COR-L47 (cell line): Measurements from ENCODE around the gene FAM168B.
A peak's percentile ranks its signal among the peaks of the same experiment; 100 is the strongest.
"Not testable (repeated sequence)": the region's sequence is repeated elsewhere in the genome, so short reads cannot be mapped to it uniquely, and the experiment has no call there.

Source experiments
- DNase-seq: peaks from one replicate; lab custom pipeline; 2025; lab: John Stamatoyannopoulos, UW

FAM168B gene, protein sequence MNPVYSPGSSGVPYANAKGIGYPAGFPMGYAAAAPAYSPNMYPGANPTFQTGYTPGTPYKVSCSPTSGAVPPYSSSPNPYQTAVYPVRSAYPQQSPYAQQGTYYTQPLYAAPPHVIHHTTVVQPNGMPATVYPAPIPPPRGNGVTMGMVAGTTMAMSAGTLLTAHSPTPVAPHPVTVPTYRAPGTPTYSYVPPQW

DNA sequence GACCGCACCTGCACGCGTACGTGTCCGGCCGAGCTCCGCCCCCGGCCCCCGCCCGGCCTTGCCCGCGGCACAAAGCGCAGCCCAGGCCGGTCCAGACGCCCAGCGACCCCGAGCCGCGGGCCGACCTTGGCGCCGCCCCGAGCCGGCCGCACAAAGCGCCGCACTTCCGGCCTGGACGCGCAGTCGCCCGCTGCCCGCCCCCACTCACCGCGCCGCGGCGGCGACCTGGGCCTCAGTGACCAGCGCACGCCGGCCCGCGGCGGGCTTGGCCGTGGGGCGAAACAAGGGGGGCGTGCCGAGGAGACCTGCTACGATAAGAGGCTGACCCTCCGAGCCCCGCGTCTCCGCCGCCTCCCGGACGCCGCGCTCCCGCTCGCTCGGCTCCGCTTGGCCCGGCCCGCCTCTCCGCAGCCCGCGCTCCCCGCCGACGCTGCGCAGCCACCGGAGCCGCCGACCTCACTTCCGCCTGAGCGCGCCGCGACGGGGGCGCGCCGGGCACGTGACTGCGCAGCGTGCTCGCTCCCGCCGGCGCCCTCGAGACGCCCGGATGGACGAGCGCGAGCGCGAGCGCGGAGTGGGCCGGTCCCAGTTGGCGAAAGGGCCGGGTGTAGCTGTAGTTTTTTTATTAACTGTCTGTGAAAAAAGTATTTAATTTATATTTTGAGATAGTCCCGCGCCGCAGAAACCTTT lies at the start of gene FAM168B:
Gene FAM168B, minus strand, starts transcription at position 455 of the 690 bp plus-strand sequence. CDS start 10,814 bp downstream, outside the sequence.
- DNase-seq = peak; percentile 86

DNA sequence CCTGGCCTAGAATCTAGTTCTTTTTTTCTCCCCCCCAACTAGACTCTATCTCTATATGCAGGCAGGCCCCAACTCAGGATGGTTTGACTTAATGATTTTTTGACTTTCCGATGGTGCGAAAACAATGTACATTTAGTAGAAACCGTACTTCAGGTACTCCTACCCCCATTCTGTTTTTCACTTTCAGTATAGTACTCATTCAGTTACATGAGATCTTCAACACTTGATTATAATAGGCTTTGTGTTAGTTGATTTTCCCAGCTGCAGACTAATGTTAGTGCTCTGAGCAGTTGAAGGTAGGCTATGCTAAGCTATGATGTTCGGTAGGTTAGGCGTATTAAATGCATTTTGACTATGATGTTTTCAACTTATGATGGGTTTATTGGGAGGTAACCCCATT lies 49.6 kb upstream of the FAM168B start:
- DNase-seq = no peak

DNA sequence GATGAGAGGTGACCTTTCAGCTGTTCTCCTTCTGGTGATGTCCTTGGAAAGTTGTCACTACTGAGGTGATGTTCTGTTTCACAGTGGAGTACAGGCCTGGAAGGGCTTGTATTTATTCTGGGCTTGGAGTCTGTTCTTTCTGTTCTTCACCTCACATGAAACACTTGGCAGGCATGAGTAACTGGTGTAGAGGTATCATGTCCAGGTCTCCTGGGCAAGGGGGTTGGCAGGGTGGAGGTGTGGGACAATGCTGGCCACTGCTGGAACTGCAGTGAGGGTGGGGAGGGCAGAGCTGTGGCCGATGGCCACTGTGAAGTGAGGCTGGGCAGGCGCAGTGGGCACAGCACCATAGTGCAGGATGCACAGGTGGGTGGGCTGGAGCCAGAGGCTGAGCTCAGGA lies 47.3 kb upstream of the FAM168B start:
- no peak for DNase-seq

DNA sequence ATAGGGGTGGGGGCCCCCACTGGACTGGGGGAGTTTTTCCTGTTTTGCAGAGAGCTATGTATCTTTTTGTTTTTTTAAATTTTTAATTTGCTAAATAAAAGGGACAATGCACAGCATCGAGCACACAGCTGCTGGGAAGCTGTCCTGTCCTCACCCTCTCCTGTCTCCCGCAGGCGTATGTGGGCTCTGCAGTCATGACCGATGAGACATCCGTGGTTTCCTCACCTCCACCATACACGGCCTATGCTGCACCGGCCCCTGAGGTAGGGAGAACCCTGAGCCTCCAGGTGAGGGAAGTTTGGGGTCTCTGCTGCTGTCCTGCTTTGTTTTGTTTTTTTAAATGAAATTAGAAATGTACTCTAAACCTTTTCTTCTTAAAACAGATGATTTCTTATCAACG lies 39.5 kb upstream of the FAM168B start:
- no peak for DNase-seq

DNA sequence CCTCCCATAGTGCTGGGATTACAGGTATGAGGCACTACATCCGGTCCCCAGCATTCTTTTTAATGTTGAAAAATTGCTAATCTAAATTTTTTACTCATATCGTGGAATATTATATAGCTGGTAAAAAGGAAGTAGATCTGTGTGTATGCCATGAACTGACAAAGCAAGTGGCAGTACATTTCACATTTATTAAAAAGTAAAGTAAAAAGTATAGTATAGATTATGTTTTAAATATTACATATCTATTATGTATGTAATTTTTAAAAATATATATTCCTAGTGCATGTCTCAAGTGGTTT lies 37.0 kb upstream of the FAM168B start:
- DNase-seq = no peak

DNA sequence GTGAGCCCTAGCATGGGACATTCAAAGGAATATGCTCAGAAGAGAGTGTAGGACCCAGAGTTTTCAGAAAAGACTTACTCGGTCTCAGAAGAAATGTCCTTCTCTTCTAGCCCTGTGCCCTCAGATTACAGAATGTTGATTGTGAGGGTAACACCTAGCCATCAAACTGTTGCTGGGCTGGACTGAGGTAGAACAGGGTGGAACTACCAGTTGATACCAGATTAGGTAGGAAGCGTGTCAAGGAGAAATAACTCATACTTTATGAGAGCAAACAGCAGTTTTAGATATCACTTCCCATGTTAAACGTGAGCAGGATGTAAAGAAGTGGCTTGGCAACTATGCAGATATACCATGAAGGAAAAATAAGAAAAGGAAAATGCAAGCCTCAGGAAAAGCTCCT lies 34.7 kb upstream of the FAM168B start:
- no peak for DNase-seq

DNA sequence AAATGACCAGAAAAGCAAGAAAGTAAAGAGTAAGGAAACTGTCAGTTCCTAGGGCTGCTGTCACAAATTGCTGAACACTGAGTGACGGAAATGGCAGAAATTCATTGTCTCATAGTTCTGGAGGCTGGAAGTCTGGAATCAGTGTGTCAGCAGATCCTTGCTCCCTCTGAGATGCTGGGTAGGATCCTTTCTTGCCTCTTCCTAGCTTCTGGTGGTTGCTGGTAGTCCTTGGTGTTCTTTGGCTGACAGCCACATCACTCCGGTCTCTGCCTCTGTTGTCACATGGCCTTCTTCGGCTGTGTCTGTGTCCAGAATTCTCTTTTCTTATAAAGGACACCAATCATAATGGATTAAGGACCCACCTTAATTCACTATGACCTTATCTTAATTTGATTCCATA lies 33.8 kb upstream of the FAM168B start:
- no peak for DNase-seq

DNA sequence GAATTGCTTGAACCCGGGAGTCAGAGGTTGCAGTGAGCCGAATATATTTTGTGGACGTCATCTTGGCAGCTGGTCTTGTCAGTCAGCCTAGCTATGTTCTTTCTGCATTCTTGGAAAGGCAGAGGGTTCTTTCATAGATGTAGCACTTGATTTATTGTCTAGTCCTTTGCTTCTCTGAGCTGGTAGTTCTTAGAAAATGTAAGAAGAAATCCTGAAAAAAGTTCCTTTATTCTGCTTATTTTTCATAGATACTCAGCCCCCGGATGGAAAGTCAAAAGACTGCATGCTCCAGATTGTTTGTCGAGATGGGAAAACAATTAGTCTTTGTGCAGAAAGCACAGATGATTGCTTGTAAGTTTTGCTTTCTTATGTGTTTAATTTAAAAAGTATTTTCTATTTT lies 33.2 kb upstream of the FAM168B start:
- DNase-seq = no peak

DNA sequence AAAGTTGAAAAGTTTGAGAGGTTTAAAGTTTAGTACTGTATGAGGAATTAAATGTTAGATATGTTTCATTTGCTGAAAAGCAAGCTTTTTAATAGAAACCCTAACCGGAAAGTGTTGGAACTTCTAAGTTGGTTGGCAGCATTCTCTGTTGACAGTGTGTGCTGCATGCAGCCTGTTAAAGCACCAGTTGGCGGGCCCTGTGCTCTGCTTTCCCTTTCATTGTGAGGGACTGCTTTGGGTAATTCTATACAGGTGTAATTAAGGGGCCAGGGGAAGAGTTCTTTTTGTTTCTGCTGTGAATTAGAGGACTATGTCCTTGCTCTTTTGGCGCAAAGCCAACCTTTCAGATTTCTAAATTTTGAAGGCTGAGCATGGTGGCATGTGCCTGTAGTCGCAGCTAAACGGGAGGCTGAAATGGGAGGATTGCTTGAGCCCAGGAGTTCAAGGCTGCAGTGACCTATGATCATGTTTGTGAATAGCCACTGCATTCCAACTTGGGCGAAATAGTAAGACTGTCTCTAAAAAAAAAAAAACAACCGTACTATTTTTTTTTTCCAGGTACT lies 32.0 kb upstream of the FAM168B start:
- DNase-seq = peak; percentile 91

DNA sequence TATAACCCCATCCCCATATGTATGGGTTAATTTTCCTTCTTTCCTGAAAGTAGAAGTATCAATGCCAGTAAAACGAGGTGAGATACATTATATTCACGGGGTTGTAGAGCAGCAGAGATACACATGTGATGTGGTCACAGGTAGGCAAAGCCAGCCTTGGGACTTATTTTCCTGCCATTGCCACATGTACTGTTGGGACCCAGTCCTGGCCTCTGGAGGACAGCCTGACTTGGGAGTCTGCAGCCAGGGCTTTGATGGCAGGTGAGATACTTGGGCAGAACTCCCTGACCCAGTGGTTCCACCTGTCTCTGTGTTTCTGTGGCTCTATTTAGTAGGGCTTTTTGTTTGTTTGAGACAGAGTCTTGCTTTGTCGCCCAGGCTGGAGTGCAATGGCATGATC lies 29.9 kb upstream of the FAM168B start:
- DNase-seq = no peak

DNA sequence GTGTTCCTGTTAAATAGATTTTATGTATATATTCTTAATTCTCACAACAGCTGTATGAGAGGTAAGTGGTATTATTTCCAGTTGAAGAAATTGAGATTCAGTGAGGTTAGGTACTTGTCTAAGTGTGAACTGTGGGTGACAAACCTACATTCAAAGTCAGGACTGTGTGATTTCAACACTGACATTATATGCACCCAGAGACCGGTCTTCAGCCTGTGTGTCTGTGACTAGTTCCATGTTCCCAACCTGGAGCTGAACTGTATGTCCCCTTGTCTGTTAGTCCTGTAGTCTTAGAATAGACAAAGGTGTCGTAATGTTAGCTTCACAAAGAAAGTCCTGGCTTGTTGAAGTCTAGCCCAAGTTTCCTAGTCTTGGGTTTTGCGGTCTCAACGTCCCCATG lies 29.2 kb upstream of the FAM168B start:
- DNase-seq = no peak

DNA sequence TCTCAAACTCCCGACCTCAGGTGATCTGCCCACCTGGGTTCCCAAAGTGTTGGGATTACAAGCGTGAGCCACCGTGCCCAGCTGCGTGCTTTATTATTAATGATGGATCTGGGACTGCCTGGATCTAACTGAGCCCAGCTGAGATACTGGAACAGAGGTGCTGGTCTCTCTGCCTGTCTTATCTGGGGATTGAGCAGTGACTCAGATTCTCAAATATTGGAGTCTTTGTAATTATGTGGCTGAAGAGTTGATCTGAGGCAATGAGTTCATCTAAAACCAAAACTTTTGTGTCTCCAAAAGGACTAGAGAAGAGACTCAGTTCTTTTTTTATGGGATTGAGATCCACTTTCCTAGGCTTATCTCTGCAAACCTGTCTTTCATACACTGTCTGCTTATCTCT lies 28.2 kb upstream of the FAM168B start:
- no peak for DNase-seq

DNA sequence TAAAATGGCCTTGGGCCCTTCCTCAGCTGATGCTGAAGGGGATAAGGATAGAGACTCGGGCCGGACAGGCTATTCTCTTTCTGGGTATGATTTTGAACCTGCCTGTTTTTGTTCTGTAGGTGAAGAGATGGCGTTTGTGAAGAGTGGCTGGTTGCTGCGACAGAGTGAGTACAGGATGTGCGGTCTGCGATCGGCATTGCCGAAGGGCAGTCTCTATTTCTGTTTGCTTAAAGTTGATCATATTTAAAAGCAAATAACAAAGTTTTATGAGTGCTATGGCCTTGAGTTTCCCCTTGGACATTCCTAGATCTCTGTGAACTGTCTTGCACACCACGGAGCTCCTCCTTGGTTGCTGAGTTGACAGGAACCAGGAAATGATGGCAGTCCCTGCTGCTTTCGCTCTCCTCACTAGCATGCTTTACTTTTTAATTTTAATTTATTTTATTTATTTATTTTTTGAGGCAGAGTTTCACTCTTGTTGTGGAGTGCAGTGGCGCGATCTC lies 27.6 kb upstream of the FAM168B start:
- no peak for DNase-seq

DNA sequence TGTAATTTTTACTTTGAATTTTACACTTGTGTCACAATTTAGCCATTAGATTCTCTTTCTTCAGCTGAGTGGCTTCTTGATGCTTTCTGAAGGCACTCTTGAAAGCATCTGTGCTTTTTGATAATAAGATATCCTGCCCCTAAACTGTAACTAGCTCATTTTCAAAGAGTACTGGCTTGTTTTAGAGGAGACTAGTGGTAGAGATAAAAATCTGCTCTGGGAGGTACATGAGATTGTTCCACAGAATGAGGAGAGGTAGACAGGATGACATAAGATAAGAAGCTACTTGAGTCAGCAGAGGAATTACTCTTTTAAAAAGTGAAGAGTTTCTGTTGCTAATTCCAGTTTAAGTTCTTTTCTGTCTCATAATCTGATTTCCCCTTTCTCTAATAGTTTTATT lies 22.5 kb upstream of the FAM168B start:
- no peak for DNase-seq

DNA sequence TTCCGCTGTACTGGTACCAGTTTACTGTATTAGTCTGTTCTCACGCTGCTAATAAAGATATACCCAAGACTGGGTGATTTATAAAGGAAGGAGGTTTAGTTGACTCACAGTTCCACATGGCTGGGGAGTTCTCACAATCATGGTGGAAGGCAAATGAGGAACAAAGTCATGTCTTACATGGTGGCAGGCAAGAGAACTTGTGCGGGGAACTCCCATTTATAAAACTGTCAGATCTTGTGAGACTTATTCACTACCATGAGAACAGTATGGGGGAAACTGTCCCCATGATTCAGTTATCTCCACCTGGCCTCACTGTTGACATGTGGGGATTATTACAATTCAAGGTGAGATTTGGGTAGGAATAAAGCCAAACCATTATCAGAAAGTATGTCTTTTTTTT lies 21.7 kb upstream of the FAM168B start:
- DNase-seq = not testable (repeated sequence)

DNA sequence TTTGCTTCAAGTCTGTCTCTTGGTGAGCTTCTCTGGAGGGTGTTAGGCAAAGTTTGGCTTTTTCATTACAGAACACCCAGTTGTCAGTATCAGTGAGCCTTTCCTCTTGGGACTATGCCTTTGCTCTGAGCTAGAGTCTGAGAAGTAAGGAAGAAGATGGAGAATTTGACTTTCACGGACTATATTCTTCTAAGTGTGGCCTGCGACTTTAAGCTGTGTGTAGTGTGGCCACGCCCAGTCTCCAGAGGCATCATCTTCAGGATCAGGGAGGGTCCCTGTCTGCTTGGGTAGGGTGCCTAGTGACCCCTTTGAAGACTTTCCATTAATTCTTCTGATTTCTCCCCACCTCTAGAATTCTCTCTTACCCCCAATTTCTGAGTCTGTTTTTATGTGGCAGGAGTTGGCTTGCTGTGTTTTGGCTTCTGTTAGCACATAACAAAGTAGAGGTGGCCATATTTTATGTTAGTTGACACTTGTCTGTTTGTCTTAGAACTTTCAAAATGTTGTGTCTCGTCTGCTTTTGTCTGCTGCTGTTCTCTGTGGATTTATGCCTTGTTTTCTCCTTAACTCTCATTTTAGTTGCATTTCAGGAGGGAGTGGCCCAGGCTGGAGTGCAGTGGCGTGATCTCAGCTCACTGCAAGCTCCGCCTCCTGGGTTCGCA lies 20.4 kb upstream of the FAM168B start:
- DNase-seq = no peak

DNA sequence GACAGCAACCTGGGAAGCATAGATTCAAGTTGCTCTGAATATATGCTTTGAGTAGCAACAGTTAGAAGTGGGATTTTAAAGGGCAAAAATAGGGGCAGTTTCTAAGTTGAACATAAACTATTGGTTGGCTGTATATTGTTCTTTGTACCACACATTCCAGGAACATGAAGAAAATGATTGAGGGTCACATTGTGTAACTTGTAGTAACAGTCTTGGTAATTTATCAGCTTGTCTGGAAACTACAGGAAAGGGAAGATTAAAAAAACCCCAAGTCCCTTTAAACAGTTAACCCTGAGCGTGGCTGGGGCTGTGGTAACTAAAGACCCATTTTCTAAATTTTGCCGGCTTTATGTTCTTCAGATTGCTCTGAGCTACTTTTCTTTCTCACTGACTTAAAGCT lies 19.3 kb upstream of the FAM168B start:
- DNase-seq = no peak

DNA sequence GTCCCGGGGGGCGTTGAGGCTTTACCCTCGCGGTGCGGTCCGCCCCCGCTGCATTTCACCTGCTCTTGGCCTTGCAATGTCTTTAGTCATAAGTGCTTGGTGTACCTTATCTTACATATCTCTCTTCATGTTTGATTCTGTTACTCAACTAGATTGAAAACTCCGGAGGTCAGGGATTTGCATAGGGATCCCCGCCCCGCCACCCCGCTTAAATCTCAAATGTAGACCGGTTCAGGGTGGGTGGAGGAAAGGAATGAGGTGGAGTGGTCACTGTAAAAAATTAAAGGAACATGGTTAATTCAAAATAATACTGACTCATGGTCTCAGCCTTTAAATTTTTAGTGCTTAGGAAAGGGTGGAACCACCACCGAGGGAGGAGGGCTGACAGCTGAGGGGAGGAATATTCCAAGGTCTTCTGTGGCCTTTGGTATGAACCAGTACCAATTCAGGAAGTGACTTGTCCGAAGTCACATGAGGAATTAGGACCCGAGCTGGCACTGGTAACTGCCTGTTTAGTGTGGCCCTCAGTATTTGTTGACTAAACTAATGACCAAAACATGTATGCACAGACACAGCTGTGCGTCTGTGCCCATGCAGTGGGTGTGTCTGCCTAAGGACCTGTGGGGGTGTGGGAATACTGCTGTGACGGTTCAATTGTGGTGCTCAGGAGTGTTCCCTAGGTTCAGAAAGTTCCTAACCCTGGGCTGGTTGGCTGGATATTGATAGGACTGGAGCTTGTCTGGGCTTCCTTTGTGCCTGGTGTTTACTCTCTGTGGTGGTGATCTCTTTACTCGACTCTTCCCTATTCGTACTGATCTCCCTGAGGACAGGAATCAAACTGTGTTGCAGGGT lies 12.9 kb upstream of the FAM168B start:
- DNase-seq = peak; percentile 31

DNA sequence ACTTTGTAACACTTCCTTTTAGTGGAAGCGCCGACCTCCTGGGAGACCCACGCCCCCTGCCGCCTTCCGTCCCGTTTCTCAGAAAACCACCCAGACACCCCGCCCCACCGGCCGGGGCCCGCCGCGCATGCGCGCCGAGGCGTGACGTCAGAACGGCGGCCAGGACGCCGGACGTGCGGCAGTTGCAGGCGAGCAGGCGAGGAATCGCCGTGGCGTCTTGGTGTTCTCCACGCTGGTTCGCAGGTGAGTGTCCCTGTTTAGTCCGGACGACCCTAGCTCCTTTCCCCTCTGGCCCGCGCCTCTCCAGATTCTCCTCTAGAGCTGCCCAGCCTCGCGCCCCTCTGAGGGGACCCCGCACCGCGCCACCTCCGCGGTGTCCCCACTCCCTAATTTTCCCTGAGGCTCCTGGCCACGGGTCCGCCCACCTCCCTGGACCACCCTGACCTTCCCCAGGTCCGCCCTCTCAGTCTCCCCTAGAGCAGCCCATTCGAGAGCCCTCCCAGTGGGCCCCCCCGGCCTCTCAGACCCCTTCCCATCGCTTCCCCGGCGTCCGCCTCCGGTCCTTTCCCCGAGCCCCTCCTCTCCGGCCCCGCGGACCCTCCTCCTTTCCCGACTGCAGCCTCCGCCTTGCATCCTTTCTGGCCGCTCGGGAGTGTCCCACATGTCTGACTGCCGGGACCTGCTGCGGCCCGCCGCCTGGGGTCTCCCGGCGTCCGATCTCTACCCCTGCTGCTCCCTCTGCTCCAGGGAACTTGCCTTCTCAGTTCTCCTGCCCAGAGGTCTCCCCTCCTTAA lies 12.1 kb upstream of the FAM168B start, which contains the start of gene PLEKHB2:
Gene PLEKHB2, plus strand, starts transcription at position 181 of the 794 bp plus-strand sequence. CDS start 15,606 bp downstream, outside the sequence.
- peak; percentile 80 for DNase-seq

DNA sequence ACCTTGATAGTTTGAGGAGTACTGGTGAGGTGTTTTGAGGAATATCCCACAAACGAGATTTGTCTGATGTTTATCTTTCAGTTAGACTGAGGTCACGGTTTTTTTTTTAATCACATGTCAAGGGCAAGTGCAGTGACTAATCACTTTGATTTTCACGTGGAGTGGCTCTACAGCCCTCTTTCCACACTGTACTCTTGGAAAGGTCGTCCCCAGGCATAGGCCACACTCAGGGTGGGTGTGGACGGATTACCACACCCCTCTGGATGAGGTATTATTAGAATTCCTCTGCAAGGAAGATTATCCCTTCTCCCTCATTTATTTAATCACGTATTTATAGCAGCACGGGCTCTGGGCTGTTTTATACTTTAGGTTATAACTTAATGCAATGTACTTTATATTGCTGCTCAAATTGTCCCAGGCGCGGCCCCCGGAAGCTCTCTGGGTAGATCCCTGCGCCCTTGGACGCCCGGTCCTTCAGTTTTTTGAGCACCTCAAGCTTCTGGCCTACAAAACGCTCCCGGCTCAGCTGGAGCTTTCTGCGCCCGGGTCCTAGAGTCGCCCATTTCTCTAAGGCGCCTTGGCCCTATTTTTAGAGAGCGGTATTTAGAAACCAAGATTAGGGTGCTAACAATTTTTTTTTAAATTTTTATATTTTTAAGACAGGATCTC lies 11.4 kb upstream of the FAM168B start:
- peak; percentile 80 for DNase-seq

DNA sequence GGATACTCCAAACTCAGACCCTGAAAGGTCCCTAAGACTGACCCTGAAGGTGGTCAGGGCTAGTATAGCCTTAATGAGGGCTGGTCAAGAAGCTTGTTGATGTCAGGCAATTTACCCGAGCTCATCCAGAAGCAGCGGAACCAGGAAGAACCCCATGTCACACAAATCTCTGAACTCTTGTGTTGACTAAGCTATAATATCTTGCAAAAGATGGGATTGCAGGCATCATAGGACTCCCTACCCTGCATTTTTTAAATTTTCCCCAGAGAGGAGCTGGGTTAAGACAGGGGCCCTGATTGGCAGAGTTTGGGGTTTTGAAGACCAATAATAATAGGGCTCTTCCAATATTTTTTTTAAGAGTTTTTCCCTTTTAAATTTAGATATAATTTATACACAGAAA lies 9.9 kb upstream of the FAM168B start:
- DNase-seq = no peak
